T follicular helper cell (primary cell): ENCODE measurements around the gene BNC2.
"Not testable (repeated sequence)": the region's sequence is repeated elsewhere in the genome, so short reads cannot be mapped to it uniquely, and the experiment has no call there.

Experiments used
- DNase-seq: peaks from one replicate; pipeline ENCODE4 v3.0.0-alpha.2; 2020; ENCODE audit warnings: low read depth
- total RNA-seq, 2 experiments: gene quantifications; one replicate each; lab custom pipeline; 2026; lab: John Stamatoyannopoulos, UW

BNC2 gene, protein sequence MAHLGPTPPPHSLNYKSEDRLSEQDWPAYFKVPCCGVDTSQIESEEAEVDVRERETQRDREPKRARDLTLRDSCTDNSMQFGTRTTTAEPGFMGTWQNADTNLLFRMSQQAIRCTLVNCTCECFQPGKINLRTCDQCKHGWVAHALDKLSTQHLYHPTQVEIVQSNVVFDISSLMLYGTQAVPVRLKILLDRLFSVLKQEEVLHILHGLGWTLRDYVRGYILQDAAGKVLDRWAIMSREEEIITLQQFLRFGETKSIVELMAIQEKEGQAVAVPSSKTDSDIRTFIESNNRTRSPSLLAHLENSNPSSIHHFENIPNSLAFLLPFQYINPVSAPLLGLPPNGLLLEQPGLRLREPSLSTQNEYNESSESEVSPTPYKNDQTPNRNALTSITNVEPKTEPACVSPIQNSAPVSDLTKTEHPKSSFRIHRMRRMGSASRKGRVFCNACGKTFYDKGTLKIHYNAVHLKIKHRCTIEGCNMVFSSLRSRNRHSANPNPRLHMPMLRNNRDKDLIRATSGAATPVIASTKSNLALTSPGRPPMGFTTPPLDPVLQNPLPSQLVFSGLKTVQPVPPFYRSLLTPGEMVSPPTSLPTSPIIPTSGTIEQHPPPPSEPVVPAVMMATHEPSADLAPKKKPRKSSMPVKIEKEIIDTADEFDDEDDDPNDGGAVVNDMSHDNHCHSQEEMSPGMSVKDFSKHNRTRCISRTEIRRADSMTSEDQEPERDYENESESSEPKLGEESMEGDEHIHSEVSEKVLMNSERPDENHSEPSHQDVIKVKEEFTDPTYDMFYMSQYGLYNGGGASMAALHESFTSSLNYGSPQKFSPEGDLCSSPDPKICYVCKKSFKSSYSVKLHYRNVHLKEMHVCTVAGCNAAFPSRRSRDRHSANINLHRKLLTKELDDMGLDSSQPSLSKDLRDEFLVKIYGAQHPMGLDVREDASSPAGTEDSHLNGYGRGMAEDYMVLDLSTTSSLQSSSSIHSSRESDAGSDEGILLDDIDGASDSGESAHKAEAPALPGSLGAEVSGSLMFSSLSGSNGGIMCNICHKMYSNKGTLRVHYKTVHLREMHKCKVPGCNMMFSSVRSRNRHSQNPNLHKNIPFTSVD
- 0.04 to 0.06 reads per million in 2 experiments for total RNA-seq

DNA sequence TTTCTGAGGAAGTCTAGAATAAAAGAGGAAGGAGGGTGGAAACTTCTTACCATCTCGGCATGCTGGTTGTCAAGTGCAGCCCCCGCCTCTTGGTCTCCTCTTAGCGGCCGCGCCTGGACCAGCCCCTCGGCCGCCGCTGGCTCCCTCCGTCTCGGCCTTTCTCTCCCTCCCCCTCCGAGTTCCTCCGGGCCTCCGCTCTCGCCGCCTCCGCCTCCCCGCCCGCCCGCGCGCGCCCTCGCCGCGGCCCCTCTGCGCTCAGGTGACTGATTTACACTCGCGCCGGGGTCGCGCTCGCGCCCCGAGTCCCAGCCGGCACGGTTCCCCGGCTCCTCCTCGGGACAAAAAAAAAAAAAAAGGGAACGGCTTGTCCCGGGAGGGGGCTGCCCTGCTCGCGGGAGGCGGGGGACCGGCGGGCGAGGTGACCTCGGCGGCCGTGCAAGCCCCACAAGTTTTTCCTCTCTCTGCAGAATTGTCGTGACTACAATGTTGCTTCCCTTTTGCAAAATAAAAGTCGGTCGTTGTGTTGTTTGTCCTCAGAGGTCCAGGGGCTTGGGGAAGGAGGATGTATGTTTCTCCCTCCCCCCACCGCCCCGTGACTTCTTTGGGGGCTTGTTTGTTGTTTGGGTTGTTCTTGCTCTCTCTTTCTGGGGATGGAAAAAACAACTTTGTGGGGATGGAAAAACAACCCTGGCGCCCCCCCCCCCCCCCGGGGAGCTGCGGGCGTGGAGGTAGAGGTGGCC is at the start of gene BNC2:
BNC2 (minus strand) TSS at position 75 of the 740 bp plus-strand sequence; CDS start at position 53, 22 bp downstream.
- DNase-seq: no peak

GRCh38 chr9:16918920-16919319 is 48.5 kb upstream of the BNC2 start:
- DNase-seq: no peak

DNA sequence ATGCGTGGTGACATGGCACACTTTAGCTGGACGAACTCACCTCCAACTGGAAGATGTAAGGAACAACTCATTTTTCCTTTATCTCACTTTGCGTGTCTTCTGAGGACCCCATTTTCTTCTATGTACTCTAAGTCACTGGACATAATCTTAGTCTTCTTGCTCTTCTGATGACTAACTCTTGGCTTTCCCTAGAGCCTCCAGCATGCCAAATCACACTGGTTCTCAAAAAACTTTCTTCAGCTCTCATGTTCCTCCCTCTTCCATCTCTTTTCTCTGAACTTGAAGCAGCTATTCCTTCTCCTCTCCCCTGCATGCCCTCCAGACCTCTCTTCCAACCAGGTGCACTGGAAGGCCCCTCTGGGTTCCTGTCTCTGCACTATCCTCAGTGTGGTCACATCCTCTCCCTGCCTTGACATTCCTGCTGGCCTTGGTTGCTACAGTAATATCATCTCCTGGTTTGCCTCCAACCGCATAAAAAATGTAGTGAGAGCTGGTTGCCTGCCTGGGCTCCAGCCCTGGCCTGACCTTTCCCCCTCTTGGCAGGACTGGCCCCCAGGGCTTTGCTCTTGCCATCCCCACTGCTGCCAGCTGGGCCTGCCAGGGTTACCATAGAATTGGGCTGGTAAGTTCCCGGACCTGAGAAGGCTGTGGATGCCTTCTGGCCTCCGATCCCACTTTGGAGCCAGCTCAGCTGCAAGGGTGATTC is 44.8 kb upstream of the BNC2 start:
- DNase-seq: no peak

DNA sequence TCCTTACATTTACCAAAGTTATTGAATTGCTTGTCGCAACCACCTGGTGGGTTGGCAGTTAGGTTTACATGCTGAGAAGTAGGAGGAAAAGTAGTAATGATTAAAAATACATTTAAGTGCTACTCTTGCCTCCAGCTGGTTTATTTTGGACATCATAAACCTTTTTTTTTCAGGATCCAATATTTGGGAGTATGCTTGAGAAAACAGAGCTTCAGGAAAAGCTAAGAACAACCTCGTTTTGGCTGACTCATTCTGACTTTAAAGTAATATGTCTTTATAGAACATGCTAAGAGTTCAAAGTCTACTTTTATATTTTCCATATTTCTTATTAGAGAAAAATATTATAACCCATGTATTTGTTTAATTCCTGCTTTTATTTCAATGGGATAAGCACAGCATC is 41.7 kb upstream of the BNC2 start:
- no peak for DNase-seq

DNA sequence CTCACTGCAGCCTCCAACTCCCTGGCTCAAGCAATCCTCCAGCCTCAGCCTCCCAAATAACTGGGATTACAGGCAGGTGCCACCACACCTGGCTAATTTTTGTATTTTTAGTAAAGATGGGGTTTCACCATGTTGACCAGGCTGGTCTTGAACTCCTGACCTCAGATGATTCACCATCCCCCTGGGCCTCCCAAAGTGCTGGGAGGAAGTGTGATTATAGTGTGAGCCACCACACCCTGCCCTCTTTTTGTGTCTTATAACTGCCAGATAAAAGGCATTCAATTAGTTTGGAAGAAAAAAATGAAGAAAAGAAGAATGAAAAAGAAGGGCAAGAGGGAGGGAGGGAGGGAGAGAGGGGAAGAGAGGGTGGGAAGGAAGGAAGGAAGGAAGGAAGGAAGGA is 37.7 kb upstream of the BNC2 start:
- not testable (repeated sequence) for DNase-seq

DNA sequence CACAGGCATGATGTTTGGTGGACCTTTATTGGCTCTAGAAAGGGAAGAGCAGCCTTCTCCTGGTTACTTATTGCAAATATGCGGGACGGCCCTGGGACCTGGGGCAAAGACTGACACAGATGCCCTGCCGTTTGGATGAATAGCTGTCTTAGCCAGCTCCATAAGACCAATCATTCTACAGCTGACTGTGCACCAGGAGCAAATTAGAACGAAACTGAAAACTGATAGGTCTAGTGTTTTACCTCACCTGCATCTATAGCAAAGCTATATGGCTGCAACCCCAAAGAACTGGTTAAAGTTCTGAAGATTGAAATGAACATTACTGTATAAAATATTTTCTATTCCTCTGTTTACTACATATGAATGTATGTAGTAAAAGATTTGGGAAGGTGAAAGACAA is 34.2 kb upstream of the BNC2 start:
- DNase-seq: no peak

DNA sequence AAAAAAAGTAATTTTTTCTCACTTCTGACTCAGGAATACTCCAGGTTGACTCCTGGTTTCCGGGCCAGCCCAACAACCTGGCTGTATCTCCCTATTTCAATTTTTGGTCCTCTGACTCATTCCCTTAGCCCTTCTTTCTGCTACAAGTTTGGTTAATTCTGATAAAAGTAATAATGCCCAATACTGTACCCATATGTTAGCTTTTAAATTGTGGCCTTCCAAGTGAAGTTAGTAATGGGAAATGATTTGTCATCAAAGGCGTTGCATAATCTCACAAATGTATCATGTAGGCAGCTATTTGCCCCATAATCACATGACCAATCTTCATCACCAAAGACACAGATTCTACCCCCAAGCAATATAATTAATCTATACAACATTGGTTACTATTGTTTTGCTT is 31.1 kb upstream of the BNC2 start:
- no peak for DNase-seq

DNA sequence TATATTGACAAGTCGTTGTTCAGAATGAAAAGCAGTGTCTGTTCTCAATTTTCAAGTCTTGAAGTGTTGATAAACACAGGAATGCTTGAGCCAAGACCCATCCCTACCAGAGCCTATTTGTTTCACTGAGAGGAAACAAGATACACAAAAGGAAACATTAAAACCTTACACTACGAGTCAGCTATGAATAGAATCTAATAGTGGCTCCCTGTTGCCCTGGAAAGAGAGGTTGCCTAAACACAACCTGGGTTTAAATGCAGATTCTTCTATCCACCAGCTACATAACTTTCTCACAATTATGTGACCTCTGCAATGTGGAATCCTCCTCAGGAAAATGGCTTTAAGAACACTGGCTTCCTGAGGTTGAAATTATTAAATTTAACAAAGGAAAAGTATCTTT is 29.1 kb upstream of the BNC2 start:
- no peak for DNase-seq

DNA sequence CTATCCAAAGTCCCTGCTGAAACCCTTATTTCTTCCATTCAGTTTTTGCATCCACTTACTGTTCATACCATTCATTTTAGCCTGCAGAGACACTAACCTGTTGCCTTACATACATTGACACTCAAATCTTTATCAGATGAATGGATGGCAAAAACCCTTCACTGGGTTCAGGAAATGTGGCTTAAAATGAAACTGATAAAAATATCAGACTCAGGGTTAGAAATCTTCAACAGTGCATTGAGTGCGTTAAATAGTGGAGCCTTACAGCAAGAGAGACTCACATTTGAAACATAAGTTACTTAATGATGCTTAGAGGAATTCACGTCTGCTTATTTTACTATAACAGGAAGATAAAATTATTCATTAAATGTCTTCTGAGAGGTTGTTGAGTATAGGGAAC is 28.0 kb upstream of the BNC2 start:
- no peak for DNase-seq

DNA sequence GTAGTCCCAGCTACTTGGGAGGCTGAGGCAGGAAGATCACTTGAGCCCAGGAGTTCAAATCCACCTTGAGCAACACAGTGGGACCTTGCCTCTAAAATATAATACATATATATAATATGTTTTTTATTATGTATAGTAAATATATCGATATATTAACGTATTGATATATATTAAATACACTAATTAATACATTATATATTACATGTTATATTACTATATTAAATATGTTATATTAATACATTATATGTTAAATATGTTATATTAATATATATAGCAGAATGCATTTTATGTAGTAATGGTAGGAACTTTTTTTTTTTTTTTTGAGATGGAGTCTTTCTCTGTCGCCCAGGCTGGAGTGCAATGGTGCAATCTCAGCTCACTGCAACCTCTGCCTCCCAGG is 18.1 kb upstream of the BNC2 start:
- DNase-seq: no peak

DNA sequence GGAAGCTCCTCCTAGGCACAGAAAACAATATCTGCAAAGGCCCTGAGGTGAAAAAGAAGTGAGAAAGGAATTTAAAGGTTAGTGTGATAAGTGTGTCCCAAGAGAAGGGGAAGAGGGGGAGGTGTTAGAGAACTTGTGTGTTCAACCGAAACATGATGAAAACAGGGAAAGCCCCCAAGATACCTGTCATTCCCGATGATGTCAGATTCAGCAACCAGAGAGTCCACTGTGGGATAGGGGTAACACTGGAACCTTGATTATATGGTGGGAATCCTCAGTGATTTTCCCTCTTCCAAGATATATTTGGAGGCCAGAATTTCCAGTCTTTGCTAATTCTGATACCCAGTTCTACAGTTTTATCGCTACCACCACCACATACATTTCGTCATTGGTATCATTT is 15.5 kb upstream of the BNC2 start:
- DNase-seq: no peak

- no peak for DNase-seq
These were observed 14.6 kb upstream of the BNC2 start for GRCh38 chr9:16884952-16885513.

- no peak for DNase-seq
These were observed 13.9 kb upstream of the BNC2 start for GRCh38 chr9:16884373-16884772.

- no peak for DNase-seq
These were observed 13.1 kb upstream of the BNC2 start for GRCh38 chr9:16883586-16883985.

DNA sequence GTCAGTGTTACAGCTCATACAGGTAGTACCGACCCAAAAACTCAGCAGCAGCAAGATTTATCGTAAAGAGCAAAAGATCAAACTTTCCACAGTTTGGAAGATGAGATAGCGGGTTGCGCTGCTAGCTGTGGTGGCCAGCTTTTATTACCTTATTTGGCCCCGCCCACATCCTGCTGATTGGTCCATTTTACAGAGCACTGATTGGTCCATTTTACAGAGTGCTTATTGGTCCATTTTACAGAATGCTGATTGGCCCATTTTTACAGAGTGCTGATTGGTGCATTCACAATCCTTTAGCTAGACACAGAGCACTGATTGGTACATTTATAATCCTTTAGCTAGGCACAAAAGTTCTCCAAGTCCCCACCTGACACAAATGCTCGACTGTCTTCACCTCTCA is 12.0 kb upstream of the BNC2 start:
- DNase-seq: not testable (repeated sequence)

DNA sequence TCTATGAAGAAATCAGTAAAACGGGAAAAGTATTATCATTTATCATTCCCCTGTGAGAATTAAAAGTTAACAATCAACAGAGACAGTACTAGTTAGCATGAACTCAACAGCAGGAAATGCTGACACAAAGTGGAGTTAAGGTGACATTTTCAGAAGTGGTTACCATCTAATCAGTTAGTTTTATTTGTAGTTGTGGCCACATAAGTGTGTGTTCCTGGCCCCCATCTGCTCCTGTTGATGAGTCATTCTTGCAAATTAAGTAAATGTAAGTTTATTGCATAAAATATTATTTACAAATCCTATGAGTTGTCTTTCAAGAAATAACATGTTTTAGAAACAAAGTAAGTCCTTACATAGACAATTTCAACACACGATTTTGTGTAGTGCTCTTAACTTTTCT is 8.9 kb upstream of the BNC2 start:
- no peak for DNase-seq

GRCh38 chr9:16877256-16877655 is 6.8 kb upstream of the BNC2 start:
- DNase-seq: no peak

DNA sequence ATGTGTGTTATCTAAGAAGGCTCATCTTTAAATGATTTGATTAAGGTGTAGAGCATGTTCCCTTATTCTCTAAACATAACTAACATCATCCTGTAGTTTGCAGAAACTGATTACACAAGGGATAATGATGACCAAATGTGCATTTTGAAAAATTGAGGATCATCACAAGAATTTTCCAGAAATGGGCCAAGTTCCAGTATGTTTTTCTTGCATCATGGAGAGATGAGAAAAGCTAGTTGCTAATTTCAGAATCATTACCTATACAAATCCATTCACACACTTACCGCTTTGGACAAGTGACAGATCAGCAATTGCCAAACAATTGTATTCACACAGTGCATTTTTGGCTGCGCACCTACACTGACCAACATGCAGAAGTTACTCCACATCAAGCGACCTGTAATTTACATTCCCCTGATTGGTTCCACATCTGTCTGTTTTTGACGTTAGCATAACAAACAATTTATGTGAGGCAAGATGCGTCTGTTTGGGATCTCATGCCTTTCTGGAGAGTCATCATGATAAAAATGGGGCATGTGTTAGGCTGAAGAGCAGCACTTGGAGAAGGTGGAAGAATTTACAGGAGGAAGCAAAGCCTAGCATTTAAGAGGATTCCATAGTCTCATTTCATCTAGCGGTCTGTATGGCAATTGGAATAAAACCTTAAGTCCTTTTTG is 2.8 kb upstream of the BNC2 start:
- no peak for DNase-seq

GRCh38 chr9:16871336-16872151 is 1.1 kb upstream of the BNC2 start:
- no peak for DNase-seq
